ENCODE results near the gene TOPBP1.
A peak's percentile ranks its signal among the peaks of the same experiment; 100 is the strongest.
"Not testable (repeated sequence)": the region's sequence is repeated elsewhere in the genome, so short reads cannot be mapped to it uniquely, and the experiment has no call there.

Gene TOPBP1

GRCh38 chr3:133572158-133573053, 89.3 kb downstream of the TOPBP1 start:
- DNase-seq (ENCODE audit: low read depth, low spot score) = no peak

DNA sequence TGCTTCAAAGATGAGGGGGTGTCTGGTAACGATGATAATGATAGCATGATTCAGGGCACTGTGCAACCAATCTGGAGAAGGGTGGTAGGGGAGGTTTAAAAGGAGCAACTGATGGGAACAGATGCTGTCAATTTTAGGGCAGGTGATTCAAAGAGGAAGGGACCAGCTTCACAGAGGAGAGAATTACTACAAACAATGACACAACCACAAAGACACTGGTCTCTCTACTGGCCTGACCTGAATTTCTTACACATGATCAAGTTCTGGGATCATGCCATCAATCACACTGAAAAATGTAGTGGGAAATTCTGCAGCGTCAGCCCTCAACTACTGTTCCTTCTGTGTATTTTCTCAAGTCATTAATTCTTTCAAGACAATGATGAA, 90.8 kb downstream of the TOPBP1 start:
- DNase-seq (ENCODE audit: low read depth, low spot score) = peak; percentile 86

GRCh38 chr3:133570139-133570936, 91.4 kb downstream of the TOPBP1 start:
- peak; percentile 95 for DNase-seq (ENCODE audit: low read depth, low spot score)

DNA sequence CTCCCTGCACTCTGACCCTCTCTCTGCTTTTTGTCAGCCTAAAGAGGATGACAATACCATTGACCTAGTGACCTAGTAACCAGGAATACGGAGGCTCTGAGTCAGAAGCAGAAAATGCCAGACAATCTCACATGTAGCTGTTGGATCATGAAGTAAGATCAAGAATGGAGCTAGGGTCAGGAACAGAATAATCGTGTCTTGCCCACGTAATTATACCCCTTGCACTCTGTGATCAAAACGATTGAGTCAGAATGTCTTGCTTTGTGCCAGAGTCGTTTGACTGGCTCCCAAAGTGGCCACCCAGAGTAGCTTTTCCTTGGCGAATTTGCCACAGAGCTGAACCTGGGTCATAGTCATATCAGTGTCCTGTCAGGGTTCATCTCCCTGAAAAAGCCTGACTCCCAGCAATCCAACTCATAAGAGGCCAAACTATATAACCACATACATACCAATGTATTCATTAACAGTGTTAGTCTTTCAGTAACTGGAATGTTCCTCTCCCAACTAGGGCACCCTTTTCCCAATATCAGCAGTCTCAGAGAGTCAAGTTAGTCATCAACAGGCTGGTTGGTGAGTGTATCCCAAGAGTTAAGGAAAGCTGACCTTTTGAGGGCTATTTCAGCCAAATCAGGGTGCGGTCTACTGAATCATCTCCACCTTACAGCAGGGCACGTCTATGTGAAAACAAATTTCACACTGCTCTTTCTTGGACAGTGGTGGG, 93.3 kb downstream of the TOPBP1 start:
- peak; percentile 66 for DNase-seq (ENCODE audit: low read depth, low spot score)

GRCh38 chr3:133563816-133564215, 97.9 kb downstream of the TOPBP1 start:
- DNase-seq (ENCODE audit: low read depth, low spot score) = no peak

DNA sequence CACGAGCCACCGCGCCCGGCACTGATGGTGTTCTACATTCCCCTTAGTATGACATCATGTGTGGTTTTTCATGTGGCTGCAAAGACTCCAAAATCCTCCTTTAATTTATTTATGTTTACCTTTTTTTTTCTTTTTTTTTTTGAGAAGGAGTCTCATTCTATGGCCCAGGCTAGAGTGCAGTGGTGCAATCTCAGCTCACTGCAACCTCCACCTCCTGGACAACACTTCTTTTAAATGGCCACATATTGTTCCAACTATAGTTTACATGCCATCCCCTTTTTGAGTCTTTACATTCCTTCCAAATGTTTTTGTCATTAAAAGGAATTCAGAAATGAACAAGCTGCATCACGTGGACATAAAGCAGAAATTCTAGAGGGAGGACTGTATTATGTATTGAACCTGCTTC, 98.6 kb downstream of the TOPBP1 start:
- no peak for DNase-seq (ENCODE audit: low read depth, low spot score)

- DNase-seq (ENCODE audit: low read depth, low spot score) = no peak
These were observed 99.4 kb downstream of the TOPBP1 start for GRCh38 chr3:133562376-133562775.

DNA sequence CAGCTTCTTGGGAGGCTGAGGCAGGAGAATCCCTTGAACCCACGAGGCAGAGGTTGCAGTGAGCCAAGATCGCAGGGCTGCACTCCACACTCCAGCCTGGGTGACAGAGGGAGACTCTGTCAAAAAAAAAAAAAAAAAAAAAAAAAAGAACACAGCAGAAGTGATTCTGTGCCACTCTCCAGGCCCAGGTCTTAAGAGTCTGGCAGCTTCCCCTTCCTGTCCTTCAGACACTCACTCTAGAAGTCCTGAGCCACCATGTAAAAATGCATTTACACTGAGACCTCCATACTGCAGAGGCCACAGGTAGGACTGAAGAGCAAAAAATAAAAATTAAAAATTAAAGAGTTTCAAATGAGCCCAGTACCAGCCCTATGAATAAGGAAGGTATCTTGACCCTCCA, 100.1 kb downstream of the TOPBP1 start:
- no peak for DNase-seq (ENCODE audit: low read depth, low spot score)

GRCh38 chr3:133551589-133551988, 110.2 kb downstream of the TOPBP1 start:
- not testable (repeated sequence) for DNase-seq (ENCODE audit: low read depth, low spot score)

Measured in astrocyte of the hippocampus (primary cell).